CD4-positive, alpha-beta T cell treated with Interleukin-15 for 1 hour (primary cell): ENCODE measurements around the gene FNDC10.

ENCODE experiments used
- DNase-seq: peaks from one replicate; pipeline ENCODE4 v3.0.0-alpha.2; 2020

Gene FNDC10

DNA sequence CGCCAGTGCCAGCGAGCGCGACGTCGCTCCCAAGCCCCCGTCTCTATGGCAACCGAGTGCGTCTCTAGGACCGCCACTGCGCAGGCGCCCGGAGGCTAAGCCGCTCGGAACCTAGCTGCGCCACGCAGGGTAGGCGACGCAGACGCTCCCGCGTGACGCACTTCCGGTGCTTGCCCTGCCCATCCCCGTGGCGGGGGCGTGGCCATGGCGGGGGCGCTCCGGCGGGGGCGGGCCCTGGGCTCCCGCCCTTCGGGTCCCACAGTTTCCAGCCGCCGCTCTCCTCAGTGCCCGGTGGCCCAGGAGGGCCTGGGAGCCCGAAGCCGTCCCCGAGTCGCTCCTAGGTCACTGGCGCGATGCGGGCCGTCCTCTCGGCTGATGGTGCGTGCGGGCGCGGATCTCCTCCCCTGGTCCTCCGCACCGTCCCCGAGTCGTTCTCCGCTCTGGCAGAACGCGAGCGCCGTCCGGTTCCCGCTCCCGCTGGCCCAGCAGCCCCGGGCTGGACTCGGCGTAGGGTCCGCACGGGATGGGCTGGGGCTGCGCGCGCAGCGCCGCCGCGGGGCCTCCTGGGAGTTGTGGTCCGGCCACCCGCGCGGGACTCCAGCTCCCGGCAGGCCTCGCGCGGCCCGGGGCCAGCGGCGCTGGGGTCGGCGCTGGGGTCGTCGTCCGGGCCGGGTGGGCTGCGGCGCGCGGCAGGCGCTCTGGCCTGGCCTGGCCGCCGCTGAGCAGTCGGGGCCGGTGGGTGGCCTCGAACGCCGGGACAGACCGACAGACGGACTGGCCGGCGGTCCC, 15.5 kb upstream of the FNDC10 start, which contains the start of gene MIB2:
TSS of gene MIB2 (plus strand) at position 245 of the 789 bp plus-strand sequence. CDS start 7,953 bp downstream, outside the sequence.
- DNase-seq: peak; percentile 99

DNA sequence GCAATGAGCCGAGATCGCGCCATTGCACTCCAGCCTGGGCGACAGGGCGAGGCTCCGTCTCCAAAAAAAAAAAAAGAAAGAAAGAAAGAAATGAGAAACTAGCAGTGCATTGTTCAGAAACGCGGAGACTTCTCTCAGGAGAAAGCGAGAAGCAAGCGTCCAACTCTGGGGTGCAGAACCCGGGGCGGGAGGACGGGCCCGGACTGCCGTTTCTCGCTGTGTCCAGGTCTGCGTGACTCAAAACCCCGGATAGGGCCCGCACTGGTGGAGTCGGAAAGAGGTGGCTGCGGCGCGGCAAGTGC, 15.0 kb upstream of the FNDC10 start:
- DNase-seq: no peak

DNA sequence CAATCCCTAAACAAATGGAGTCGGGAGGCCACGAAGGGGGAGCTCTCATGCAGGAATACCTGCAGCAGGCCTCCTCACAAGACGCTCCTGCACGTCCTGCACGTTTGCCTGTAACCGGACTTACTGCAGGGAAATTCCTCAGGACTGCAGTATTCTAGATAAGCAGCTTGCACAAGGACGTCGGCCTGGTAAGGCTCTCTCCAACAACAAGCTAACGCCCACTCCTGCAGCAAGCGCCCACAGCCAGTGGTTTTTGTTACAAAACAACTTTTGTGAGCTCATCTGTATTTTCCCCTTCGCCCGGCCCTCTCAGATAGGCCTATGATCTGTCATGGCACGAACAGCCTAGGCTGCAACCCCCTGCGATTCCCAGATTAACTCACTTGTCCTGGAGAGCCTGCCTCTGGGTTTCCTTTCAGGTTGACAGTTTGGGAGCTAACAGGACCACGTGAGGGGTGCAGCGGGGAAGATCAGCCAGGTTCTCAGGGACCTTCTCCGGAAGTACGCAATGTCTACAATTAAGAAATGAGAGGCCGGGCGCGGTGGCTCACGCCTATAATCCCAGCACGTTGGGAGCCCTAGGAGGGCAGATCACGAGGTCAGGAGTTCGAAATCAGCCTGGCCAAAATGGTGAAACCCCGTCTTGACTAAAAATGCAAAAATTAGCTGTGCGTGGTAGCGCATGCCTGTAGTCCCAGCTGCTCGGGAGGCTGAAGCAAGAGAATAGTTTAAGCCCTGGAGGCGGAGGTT, 14.4 kb upstream of the FNDC10 start:
- peak; percentile 74 for DNase-seq

DNA sequence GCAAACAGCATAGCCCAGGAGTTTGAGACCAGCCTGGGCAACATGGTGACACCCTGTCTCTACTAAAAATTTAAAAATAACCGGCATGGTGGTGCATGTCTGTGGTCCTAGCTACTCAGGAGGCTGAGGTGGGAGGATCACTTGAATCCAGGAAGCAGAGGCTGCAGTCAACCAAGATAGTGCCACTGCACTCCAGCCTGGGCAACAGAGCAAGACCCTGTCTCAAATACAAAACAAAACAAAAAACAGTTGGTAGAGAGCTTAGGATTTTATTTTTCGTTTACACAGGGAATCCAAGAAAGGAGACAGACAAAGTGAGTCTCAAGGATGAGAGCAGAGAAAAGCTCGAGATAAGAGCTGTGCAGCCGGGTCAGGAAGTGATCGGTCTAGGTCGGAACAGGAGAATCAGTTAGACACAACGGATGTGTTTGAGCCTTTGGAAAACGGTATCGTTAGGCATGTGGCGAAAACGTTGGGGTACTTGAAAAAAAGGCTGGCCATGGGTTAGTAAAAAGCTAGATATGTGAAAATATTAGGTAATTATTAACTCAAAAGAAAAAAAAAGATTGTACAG, 13.7 kb upstream of the FNDC10 start:
- no peak for DNase-seq

DNA sequence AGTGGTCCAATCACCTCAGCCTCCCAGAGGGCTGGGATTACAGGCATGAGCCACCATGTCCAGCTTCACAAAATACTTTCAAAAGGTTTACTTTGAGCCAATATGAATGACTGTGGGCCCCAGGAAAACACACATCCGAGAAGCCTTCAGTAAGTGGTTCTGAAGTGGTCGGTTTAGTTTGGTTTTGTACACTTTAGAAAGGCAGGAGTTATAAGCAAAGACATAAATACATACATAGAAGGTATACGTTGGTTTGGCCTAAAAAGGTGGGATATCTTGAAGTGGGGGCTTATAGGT, 12.1 kb upstream of the FNDC10 start:
- DNase-seq: no peak

DNA sequence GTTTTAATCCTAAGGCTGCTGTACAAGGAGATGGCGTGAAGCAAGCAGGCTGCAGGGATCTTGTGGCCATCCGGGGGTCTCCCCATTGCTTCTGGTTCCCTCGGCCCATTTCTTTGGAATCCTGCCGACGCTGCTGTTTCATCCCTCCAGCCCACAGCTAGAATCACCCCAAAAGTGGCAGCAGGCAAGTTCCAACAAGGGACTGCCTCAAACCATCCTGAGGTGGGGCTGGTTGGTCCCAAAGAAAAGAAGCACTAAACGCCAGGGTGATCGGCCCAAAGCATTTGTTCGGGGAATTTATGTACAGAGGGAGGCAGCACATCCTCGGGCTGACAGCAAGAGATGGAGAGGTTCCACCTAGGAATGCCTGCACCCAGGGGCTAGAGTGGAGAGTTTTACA, 10.9 kb upstream of the FNDC10 start:
- DNase-seq: no peak

DNA sequence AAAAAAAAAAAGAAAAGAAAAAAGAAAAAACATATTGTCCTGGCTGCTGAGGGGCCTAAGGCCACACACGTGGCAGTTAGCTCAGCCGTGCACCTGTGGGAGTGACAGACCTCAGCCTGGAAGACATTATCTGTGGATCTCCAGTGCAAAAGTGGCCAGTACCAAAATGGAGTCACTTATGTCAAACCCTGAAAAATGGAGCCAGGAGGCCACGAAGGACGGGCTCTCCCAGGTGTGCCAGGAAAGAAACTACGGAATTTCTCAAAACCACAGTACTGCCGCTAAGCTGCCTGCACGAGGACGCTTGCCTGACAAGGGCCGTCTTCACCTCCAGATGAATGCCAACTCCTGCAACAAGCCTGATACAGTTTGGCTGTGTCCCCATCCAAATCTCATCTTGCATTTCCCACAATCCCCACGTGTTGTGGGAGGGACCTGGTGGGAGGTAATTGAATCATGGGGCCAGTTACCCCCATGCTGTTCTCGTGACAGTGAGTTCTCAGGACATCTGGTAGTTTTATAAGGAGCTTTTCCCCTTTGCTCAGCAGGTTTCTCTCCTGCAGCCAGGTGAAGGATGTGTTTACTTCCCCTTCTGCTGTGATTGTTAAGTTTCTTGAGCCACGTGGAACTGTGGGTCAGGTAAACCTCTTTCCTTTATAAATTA, 10.0 kb upstream of the FNDC10 start:
- no peak for DNase-seq

DNA sequence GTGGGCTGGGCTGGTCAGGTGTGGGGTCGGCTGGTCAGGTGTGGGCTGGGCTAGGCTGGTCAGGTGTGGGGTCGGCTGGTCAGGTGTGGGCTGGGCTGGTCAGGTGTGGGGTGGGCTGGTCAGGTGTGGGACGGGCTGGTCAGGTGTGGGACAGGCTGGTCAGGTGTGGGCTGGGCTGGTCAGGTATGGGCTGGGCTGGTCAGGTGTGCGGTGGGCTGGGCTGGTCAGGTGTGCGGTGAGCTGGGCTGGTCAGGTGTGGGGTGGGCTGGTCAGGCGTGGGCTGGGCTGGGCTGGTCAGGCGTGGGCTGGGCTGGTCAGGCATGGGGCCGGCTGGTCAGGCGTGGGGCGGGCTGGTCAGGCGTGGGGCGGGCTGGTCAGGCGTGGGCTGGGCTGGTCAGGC, 6.3 kb upstream of the FNDC10 start:
- DNase-seq: no peak

DNA sequence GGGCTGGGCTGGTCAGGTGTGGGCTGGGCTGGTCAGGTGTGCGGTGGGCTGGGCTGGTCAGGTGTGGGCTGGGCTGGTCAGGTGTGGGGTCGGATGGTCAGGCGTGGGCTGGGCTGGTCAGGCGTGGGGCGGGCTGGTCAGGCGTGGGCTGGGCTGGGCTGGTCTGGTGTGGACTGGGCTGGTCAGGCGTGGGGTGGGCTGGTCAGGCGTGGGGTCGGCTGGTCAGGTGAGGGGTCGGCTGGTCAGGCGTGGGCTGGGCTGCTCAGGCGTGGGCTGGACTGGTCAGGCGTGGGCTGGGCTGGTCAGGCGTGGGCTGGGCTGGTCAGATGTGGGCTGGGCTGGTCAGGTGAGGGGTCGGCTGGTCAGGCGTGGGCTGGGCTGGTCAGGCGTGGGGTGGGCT, 5.8 kb upstream of the FNDC10 start:
- DNase-seq: no peak

DNA sequence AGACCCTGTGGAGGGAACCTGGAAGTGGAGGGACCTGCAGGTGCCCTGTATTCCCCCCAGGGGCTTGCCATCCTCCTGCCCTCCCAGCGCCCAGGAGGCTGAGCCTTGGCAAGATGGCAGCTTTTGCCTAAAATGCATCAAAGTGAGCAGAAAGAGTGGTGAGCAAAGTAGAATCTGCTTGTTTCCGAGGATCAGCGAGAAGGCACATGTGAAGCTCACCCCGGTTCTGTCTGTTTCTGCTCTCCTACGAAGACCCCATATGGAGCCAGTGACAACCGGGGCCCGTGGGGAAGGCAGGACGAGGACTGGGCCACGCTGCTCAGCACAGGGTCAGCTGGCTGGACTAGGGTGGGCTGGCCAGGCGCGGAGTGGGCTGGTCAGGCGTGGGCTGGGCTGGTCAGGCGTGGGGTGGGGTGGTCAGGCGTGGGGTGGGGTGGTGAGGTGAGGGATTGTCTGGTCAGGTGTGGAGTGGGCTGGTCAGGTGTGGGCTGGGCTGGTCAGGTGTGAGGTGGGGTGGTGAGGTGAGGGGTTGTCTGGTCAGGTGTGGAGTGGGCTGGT, 5.2 kb upstream of the FNDC10 start:
- no peak for DNase-seq

DNA sequence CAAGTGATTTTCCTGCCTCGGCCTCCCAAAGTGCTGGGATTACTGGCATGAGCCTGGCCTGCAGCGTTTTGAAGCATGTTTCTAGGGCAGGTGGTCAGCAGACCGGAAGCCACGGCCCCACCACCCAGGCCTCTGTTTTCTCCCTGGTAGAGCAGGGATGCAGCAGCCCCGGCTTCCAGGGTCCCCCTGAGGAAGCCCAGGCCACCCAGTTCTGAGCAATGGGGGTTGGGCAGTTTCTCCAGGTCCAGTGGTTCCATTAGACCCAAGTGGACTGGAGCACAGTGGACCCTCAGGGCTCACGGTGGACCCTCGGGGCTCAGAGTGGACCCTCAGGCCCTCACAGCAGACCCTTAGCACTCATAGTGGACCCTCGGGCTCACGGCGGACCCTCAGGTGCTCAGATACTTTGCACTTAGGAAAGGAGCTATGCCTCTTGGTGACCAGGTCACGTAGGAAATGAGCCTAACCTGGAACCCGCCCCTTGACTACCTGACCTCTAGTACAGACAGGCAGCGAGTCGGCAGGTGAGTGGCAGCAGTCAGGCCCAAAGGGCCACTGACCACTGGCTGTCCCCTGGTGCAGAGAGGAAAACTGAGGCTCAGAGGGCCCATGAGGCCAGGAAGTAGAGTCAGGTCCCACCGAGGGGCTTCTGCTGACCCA, 4.6 kb upstream of the FNDC10 start:
- no peak for DNase-seq

DNA sequence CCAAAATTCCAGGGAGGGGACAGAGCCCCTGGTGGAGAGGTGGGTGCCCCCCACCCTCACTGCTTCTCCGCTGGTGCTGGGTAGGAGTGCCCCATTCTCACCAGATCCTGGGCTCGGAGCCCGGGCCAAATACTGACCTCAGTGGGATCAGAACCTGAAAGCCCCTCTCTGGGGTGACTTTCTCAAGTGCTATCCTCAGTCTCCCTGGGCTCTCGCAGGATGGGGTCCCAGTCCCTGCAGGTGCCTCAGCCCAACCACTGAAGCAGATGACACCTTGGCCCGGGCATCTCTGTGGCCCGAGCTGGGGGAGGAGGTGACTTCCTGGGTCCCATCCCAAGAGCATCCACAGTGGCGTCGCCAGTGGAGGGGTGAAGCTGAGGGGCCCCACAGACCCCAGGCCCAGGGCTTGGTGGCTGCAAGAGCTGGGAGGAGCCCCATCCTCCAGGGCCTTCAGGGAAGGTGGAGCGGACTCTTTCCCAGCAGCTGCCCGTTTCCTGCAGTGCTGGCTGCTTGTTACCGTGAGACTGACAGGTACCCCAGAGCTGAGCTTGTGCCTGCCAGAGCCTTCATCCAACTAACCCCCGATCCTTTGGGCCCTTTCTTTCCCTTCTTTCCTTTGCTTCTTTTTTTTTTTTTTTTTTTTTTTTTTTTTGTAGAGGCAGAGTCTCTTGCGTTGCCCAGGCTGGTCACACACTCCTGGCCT, 3.9 kb upstream of the FNDC10 start:
- DNase-seq: no peak

DNA sequence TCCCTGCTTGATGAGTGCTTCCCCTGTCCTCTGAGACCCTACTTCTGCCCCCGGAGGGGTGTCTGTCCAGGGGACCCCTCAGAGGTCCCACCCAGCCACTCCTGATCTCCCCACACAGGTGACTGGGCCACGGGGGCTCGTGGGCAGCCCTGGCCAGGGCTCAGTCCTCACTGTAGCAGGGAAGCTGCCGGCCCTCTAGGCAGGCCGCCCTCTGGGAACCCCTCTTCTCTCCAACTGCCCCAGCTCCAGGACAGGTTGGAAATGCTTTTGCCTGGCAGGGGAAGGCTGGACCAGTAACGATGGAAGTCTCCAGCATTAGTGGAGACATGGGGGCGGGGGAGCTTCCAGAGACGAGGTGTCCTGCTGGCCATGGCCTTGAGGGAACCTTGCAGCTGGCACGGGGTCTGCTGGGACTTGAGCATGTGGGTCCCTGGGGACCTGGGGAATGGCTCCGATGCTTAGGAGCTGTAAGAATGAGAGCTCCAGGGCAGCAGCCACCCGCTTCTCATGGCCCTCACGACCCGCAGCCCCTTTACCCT, 3.1 kb upstream of the FNDC10 start:
- DNase-seq: no peak

DNA sequence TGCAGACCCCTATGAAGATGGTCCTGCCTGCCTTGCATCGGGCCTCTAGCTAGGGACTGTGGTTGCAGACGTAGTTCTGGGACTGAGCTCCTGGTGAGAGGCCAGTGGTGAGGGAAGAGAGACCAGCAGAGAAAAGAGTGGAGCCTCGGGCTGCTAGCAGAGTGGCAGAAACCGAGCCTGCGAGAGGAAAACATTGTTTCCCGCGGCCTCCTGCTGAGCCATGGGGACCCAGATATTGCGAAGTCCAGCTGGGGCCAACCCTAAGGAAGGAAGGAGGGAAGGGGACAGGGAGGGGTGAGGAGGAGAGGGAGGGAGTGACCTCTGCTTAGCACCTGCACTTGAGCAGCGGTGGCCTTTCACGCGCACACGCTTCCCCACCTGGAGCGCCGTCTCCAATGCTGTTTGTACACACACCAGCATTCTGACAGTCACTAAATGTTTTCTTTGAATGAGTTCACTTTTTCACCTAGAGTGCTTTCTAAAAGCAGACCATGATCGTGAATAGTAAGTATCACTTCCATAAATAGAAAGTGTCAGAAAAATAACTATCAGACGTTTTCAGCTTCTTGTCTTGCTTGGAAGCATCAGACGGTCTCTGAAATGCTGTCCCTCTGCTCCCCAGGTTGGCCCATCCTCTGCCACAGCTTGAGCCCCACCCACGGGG, 2.5 kb upstream of the FNDC10 start:
- no peak for DNase-seq

DNA sequence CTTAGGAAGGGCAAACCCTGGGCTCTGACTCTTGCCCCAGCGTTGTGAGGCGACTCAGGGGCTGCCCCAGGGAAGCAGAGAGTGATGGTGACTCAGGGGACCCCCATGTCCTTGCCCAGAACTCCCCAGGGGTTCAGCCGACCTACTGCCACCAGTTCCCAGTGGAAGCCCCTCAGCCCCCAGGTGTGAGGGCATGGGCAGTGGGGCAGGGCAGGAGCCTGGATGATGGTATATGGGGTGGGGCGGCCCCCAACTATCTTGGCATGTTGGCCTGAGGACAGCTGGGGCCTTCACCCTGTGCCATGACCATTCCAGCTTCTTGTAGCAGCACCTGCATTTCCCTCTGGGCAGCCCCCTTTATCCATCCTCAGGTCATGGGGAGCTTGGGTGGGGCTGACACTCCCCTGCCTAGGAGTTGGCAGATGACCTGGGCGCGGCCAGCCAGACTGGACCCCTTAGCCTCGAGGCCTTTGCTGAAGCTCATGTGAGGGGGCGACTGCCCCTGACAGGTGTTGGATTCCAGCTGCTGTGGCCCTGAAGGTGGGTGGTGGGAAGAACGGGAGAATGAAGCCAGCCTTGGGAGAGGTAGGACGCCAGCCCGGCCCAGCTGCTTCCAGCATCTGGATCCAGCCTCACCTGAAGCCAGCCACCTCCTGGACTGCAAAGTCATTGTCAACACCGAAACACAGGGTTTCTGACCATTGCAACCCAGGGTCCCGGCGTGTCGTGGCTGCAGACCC, 1.8 kb upstream of the FNDC10 start:
- no peak for DNase-seq

DNA sequence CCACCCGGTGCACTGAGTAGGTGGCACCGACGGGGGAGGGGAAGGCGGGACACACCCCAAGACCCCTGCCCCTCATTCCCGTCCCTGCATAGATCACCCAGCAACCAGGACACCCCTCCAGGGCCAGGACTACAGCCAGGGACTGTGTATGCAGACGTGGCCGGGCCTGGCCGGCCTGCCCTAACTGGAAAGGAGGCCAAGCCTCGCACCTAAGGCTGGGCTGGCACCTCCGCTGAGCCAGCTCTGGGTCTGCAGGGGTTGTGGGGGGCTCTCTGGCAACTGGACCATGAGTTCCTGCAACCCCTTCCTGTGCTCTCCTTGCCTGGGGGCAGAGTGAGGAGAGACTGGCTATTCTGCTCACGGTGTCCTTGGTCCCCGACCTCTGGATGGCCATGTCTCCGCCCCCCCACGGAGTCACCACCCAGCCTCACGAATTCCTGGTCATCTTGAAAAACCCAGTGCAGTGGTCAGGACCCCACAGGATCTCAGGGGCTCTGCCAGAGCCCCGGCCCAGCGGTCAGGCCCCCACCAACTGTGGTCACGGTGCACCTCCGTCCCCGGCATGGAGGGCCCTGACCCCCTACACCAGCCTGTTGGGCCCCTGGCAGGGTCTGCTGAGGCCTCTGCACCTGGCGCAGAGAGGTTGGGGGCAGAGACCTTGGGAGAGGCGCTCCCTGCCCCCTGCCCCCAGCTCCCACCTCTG, 1.1 kb upstream of the FNDC10 start:
- DNase-seq: no peak

DNA sequence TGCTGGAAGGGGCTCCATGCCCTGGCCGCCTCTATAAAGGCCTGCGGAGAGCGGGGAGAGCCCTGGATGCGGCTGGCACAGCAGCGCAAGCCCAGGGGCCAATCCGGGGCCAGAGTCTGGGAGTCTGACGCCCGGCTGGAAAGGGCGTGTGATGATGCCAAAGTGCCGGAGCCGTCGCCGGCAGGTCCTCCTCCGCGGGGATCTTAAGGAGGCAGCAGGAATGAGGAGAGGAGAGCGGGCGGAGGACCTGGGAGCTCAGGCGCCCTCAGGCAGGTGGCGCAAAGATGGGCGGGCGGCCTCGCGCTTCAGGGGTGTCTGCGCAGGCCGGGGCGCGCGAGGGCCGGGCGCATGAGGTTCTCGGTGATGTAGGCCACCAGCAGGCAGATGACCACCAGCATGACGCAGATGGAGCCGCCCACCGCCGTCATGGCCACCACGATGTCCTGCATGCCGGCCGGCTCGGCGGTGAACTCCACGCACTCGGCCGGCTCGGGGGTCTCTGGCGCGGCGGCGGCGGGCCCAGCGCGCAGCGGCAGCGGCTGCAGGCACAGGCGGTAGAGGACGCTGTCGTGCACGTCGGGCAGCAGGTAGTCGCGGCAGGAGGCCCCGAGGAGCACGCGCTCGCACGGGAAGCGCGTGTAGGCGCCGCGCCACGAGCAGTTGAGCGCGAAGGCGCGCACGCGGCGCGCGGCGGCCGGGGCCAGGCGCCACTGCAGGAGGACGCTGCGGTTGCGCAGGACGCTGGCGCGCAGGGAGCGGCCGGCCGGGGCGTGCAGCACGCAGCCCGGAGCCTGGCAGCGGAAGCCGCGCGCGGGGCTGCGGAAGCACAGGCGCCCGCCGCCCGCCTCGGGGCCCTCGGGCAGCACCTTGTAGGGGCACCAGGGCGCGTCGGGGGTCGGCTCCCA, 653 bp downstream of the FNDC10 start:
- peak; percentile 23 for DNase-seq

DNA sequence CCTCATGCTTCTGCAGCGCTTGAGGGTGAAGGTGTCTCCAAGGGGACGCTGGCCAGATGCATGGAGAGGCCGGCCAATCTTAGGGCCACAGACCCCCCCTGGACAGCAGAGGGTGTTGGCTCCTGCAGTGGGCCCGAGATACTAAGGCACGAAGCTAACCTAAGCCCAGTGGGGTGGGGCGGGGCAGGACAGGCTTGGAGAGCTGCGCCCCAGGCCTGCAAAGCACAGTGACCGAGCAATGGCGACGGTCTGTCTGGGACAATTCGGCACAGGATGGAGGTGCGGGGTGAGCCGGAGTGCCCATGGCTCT, 1.3 kb downstream of the FNDC10 start:
- no peak for DNase-seq

DNA sequence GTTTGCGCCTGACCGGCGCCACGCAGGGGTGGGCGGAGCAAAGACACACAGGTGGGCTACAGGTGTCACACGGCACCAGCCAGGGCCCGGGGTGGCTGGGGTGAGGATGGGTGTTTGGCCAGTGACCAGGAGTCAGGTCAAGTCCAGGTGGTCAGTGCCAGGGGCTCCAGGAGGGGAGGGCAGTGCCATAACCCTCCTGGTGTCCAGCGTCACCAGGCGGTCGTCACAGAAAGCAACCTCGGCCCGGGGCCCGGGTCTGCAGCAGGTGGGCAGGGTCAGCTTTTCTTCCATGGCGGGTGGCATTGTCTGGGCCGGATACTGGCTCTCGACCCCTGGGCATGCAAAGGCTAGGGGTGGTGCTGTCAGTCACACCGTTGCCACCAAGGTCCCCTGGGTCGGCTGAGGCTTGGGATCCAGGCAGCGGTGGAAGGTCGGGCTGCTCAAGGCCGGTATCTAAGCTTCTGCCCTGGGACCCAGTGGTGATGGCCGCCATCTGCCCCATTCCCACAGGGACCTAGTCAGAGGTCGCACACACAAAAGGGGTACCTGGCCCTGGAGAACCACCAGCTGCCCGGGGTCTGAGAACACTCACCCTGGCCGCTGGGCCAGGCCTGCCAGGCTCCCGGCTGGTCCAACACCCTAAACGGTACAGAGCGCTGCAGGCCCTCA, 1.8 kb downstream of the FNDC10 start:
- no peak for DNase-seq
